T-helper 9 cell (primary cell): Measurements from ENCODE around the gene TSHZ2.

Source experiments
- DNase-seq: peaks from one replicate; pipeline ENCODE4 v3.0.0-alpha.2; 2020

Gene TSHZ2

DNA sequence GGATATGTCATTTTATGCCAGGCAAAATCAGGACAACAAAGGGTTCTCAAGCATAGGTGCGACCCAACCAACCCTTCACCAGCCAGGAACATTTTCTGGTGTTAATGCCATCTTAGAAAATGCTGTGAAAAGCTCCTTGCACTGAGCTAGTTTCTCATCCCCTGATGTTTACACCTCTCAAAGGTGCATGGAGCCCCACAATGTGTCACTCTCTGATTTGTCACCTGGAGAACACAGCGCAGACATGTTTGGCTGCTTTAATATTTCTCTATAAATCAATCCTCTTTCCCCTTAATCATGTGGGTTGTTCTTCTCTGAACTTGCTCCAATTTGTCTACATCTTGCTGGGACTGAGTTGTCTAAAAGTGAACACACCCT is 244.3 kb downstream of the TSHZ2 start:
- DNase-seq, result no peak

GRCh38 chr20:53216856-53217576 is 244.9 kb downstream of the TSHZ2 start:
- DNase-seq, result peak; percentile 81

GRCh38 chr20:53220482-53221307 is 248.5 kb downstream of the TSHZ2 start:
- no peak for DNase-seq

GRCh38 chr20:53221731-53222130 is 249.6 kb downstream of the TSHZ2 start:
- no peak for DNase-seq

GRCh38 chr20:53222416-53222815 is 250.3 kb downstream of the TSHZ2 start:
- DNase-seq, result no peak

DNA sequence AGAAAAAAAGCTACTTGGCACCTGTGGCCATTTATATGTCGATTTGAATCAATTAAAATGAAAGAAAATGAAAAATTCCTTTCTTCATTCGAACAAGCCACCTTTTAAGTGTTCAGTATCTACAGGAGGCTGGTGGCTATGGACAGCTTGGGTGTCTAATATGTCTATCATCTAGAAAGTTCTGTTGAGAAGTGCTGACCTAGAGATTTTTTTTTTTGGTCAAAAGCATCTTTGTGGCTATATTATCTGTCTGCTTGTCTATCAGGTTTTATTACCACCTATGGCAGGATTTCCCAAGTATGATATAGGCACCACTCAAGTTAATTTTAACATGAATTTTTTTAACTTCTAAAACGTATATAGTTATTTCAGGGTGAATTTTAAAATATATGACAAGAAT is 250.8 kb downstream of the TSHZ2 start:
- no peak for DNase-seq

DNA sequence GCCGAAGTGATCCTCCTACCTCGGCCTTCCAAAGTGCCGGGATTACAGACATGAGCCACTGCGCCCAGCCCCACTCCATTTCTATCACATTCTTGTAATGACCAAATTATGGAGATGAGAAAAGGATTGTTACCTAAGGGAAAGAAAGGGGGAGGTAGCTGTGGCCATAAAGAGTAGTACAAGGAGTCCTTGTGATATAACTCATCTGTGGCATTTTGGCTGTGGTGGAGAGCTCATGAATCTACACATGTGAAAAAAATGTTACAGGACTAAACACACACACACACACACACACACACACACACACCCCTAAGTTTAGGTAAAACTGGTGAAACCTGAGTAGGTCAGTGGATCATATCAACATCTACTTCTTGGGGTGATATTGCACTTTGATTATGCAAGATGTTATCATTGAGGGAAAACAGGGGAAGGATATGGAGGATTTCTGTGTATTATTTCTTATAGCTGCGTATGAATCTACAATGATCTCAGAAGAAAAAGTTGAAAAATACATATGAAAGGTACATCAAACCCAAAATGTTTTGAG is 251.5 kb downstream of the TSHZ2 start:
- no peak for DNase-seq

GRCh38 chr20:53224851-53225250 is 252.7 kb downstream of the TSHZ2 start:
- DNase-seq, result no peak

DNA sequence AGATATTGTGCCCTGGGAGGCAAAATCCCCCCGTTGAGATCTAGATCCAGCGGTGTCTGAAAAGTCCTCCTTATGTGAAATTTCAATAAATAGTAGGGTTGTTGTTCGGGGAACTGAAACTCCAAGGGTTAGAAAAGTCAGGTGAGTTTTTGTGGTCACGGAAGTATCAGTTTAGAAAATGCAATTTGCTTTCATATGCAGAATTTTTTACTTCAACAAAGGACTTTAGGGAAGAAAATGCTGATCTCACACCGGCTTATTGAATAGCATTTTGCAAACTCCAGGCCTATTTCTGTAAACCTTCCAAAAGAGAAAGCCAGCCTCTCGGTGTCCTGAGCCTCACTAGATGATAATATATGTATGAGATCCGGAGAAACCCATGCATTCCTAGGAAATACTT is 254.7 kb downstream of the TSHZ2 start:
- no peak for DNase-seq

DNA sequence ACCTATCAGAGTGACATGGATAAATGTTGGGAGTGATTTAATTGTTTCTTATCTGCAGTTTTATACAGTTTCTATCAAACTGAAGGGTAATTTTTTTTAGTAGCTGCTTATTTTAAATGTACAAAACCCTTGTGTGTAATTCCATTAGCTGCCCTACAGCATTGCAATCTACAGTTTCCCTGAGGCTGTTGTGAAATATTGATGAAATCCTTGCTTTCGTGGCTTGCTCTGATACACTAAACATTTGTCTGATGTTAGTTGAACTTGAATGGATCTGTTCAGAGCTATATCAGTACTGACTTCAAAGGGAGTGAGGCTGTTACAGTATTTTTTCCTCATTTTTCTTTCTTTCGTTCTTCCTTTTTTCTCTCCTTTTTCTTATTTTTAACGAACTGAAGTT is 255.4 kb downstream of the TSHZ2 start:
- no peak for DNase-seq

- no peak for DNase-seq
These were observed 258.9 kb downstream of the TSHZ2 start for GRCh38 chr20:53231061-53231460.

GRCh38 chr20:53237461-53237860 is 265.3 kb downstream of the TSHZ2 start:
- no peak for DNase-seq

- DNase-seq, result no peak
These were observed 266.0 kb downstream of the TSHZ2 start for GRCh38 chr20:53238121-53238660.

GRCh38 chr20:53243152-53243551 is 271.0 kb downstream of the TSHZ2 start:
- no peak for DNase-seq

GRCh38 chr20:53244711-53245110 is 272.6 kb downstream of the TSHZ2 start:
- no peak for DNase-seq

GRCh38 chr20:53245574-53245973 is 273.4 kb downstream of the TSHZ2 start:
- no peak for DNase-seq

DNA sequence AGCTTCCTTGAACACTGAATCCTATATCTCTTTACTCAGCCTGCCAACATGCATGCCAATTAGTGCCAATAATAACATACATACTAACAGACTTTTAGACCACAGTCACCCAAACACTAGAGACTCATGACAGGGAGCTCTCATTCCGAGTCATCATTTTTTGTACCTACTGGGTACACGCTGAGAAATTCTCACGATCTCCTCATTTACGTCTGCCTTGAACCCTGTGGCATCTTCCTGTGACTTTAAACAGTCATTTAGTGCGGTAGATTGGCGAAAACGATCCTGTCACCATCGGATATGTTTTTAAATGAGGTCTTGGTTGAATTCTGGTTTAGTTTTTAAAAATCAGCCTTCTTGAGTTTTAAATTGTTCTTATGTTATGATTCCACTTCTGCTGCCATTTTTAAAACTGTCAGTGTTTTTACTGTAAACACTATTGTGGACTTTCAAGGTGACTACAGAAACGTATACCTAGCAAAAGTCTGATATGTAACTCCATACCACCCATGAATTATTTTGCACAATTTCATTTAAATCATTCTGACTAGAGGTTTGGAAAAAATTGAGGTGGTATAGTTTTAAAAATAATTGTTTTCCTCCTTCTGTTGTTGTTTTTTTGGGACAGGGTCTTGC is 275.4 kb downstream of the TSHZ2 start:
- no peak for DNase-seq

DNA sequence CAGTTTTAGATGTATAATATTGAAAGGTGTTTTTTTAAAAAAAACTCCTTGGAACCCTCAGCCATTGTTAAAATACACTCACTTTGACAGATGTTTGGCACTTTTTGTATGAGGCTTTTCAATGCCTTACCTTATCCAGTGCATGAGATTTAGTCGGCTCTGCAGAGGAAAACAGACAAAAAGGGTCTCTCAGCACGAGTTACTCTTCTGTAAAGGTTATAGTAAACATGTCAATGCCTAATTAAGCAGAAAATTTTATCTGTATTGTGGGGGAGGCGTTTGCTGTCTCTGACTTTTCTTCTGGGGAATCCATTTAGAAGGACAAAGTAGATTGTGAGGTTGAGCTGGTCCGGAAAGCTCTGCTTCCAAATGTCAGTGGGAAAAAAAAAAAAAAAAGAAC is 278.3 kb downstream of the TSHZ2 start:
- no peak for DNase-seq

DNA sequence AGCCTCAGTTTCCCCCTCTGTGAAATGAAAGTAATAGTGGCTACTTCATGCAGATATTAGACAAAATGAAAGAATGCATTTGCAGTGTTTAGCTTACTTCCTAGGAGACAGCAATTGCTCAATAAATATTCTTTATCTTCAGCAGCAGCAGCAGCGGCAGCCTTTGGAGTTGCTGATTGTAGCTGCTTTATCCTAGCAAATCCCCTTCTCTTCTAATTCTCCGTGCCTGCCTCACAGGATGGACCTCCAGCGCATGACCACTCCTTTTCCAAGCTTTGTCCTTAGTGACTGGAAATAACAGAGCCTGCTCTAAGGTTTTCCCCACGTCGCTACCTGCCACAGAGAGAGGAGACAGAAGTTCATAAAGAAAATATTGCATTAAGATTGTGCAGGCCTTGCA is 279.8 kb downstream of the TSHZ2 start:
- no peak for DNase-seq

DNA sequence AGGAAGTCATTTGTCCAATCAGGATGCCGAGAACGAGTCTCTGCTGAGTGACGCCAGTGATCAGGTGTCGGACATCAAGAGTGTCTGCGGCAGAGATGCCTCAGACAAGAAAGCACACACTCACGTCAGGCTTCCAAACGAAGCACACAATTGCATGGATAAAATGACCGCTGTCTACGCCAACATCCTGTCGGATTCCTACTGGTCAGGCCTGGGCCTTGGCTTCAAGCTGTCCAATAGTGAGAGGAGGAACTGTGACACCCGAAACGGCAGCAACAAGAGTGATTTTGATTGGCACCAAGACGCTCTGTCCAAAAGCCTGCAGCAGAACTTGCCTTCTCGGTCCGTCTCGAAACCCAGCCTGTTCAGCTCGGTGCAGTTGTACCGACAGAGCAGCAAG is 281.5 kb downstream of the TSHZ2 start:
- DNase-seq, result no peak

GRCh38 chr20:53255102-53255710 is 283.0 kb downstream of the TSHZ2 start:
- DNase-seq, result no peak

DNA sequence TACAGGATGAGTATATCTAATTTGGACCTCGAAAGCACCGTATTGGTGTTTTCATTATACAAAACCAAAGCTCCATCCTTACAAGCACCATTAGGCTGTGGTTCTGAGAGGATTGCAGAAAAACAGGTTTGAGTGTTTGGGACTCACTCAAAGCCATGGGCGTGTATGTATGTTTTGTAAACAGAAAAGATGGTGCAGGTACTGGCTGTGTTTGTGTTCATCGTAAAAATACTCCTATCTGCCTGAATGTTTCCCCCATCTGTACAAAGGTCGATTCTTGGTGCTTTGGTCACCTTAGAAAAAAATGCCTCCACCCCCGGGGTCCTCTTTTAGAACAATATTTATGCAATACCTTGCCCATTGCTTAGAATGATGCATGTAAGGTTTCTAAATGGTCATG is 286.6 kb downstream of the TSHZ2 start:
- DNase-seq, result no peak

- DNase-seq, result no peak
These were observed 288.0 kb downstream of the TSHZ2 start for GRCh38 chr20:53260168-53260567.
